Activated CD4-positive, alpha-beta T cell treated with anti-CD3 and anti-CD28 coated beads for 4 hours (primary cell): ENCODE results near the gene VWF.

ENCODE experiments used
- DNase-seq, 2 donors: peaks; one replicate each; pipeline ENCODE4 v3.0.0-alpha.2; 2020

Gene VWF

GRCh38 chr12:6099316-6099715 is 25.2 kb downstream of the VWF start:
- DNase-seq, result no peak

GRCh38 chr12:6097411-6097810 is 27.1 kb downstream of the VWF start:
- no peak for DNase-seq

GRCh38 chr12:6096527-6096926 is 27.9 kb downstream of the VWF start:
- DNase-seq, result no peak

- no peak for DNase-seq
Observed at GRCh38 chr12:6095269-6095668, 29.2 kb downstream of the VWF start.

GRCh38 chr12:6093764-6094163 is 30.7 kb downstream of the VWF start:
- DNase-seq, result no peak

GRCh38 chr12:6092784-6093722 is 31.4 kb downstream of the VWF start:
- no peak for DNase-seq

- DNase-seq, result no peak
Observed at GRCh38 chr12:6091786-6092566, 32.5 kb downstream of the VWF start.

GRCh38 chr12:6090803-6091202 is 33.7 kb downstream of the VWF start:
- no peak for DNase-seq

- DNase-seq, result no peak
Observed at GRCh38 chr12:6088921-6089747, 35.3 kb downstream of the VWF start.

- no peak for DNase-seq
Observed at GRCh38 chr12:6086316-6086715, 38.2 kb downstream of the VWF start.

- no peak for DNase-seq
Observed at GRCh38 chr12:6085841-6086240, 38.6 kb downstream of the VWF start.

- no peak for DNase-seq
Observed at GRCh38 chr12:6084969-6085450, 39.5 kb downstream of the VWF start.

- no peak for DNase-seq
Observed at GRCh38 chr12:6084261-6084968, 40.1 kb downstream of the VWF start.

GRCh38 chr12:6083601-6084000 is 40.9 kb downstream of the VWF start:
- DNase-seq, result no peak

GRCh38 chr12:6082613-6083012 is 41.9 kb downstream of the VWF start:
- no peak for DNase-seq

- no peak for DNase-seq
Observed at GRCh38 chr12:6080149-6081045, 44.1 kb downstream of the VWF start.

- no peak for DNase-seq
Observed at GRCh38 chr12:6078398-6079096, 45.9 kb downstream of the VWF start.

- no peak for DNase-seq
Observed at GRCh38 chr12:6077692-6078083, 46.8 kb downstream of the VWF start.

GRCh38 chr12:6076776-6077691 is 47.4 kb downstream of the VWF start:
- no peak for DNase-seq
